ENCODE data around the gene RNF207.

DNA sequence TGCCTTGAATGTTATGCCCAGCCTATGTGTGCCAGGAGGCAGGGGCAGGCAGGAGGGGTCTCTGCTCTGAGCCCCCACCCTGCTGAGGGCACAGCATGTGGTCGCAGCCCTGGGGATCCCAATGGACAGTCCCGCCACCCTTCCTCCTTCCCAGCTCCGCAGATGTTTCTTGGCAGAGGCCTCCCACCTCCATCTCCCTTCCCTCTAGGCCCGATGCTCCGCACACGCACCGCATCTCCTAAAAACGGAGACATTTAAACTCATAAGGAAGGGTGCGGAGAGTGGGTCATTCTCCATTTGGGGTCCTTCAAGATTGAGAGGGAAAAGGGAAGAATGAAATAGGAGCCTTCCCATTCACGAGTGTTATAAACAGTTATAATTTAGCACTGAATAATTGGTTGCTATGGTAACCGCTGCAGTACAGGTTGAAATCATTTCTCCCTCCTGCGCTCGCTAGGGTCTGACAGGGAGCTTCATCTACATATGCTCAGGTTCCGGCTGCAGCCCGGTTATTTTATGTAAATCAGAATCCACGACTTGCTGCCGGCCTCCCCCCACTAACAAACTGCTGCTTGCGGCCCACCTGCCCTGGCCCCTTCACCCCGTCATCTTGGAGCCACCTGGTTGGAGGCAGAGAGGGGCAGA, 41.8 kb upstream of the RNF207 start:
- TF ChIP-seq RAD21 (IDR thresholded peaks at IDR 0.05) (no peak), YY1 (IDR thresholded peaks at IDR 0.05) (no peak), SP1 (IDR thresholded peaks at IDR 0.05) (no peak), JUND (IDR thresholded peaks at IDR 0.05) (no peak), RXRA (IDR thresholded peaks at IDR 0.05) (no peak), TAF1 (conservative IDR thresholded peaks at IDR 0.05) (no peak)
- TF ChIP-seq, protein P1, sequence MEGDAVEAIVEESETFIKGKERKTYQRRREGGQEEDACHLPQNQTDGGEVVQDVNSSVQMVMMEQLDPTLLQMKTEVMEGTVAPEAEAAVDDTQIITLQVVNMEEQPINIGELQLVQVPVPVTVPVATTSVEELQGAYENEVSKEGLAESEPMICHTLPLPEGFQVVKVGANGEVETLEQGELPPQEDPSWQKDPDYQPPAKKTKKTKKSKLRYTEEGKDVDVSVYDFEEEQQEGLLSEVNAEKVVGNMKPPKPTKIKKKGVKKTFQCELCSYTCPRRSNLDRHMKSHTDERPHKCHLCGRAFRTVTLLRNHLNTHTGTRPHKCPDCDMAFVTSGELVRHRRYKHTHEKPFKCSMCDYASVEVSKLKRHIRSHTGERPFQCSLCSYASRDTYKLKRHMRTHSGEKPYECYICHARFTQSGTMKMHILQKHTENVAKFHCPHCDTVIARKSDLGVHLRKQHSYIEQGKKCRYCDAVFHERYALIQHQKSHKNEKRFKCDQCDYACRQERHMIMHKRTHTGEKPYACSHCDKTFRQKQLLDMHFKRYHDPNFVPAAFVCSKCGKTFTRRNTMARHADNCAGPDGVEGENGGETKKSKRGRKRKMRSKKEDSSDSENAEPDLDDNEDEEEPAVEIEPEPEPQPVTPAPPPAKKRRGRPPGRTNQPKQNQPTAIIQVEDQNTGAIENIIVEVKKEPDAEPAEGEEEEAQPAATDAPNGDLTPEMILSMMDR (IDR thresholded peaks at IDR 0.05; ENCODE audit: low read depth, low read length, missing input control): no peak
